HG03442 (cell line): ENCODE measurements around the gene GPR18.

ENCODE experiments used
- ATAC-seq: cut with Tn5 transposase; IDR thresholded peaks from one replicate; pipeline ENCODE4 v1.9.1; 2021; ENCODE audit warnings: mild to moderate bottlenecking, moderate library complexity; ENCODE audit not compliant: unreplicated experiment

Gene GPR18

GRCh38 chr13:99293178-99293577, 35.0 kb upstream of the GPR18 start:
- ATAC-seq, result no peak

DNA sequence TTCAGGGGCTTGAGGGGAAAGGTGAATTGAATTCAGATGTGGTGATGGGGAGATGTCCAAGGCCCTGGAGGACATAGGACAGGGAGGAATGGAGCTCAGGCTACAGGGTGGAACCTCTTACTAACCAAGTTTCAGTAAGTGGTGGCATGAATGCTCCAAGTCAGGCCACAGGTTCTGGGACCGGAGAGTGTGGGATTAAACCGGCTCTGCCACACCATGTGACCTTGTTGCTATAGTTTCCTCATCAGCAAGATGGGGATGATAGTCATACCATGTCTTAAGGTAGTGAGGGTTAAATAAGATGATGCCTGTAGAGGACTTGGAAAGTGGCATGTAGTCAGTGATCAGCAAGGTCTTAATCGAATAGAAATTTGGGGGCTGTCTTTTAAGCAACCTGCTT, 32.7 kb upstream of the GPR18 start:
- ATAC-seq, result no peak

DNA sequence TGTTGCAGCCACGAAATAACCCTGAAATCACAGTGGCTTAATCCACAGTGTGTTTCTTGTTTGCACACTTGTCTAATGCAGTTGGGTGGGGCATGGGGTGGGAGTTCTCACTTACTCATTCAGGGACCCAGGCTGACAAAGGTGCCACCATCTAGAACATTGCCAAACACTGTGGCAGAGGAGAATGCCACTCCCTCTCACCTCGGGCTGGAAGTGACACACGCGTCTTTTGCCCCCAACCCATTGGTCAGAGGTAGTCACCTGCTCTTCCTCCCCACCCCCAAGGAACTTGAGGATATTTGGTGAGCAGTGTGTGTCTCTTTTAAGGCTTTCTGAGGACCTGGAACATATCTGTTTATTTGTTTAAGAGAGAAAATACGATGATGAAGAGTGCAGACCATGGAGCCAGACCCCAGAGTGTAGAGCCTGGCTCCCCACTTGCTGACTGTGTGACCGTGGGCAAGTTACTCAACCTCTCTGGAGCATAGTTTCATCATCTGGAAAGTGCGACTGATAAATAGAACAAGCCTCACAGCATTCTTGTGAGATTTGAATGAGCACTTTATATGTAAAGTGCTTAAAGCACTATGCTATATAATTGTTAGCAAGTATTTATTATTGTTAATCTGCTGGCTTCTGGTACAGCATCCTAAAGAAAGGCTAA, 31.6 kb upstream of the GPR18 start:
- ATAC-seq, result no peak

DNA sequence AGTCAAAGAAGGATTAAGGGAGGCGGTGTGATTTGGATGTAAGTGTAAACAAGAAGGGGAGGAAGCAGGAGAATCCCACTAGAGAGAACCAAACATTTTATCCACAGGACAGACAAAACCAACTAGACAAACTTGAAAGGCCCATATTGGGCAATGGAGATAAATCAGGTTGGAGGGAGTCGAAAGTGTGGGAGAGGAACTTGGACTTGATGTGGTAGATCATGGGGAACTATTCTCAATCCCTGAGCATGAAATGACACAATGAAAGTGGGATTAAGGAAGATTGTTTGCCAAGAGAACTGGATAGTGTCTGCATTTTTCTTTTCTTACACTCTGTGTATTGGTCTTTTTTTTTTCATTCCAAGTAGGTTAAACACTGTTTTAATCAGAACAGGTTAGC, 31.1 kb upstream of the GPR18 start:
- ATAC-seq, result no peak

GRCh38 chr13:99288089-99288488, 29.9 kb upstream of the GPR18 start:
- peak; percentile 92 for ATAC-seq

DNA sequence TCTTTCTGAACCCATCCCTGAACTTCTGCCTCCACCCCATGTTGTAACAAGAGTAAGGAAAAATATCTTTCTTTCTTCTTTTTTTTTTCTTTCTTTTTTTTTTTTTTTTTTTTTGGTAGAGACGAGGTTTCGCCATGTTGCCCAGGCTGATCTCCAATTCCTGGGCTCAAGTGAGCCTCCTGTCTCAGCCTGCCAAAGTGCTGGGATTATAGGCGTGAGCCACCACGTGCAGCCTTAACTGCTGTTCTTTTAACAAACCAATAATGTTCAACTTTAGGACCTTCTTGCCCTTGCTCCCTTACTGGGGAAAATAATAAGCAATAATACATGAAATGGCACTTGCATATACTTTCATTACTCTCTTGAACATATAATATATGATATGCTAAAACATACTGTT, 29.4 kb upstream of the GPR18 start:
- no peak for ATAC-seq

DNA sequence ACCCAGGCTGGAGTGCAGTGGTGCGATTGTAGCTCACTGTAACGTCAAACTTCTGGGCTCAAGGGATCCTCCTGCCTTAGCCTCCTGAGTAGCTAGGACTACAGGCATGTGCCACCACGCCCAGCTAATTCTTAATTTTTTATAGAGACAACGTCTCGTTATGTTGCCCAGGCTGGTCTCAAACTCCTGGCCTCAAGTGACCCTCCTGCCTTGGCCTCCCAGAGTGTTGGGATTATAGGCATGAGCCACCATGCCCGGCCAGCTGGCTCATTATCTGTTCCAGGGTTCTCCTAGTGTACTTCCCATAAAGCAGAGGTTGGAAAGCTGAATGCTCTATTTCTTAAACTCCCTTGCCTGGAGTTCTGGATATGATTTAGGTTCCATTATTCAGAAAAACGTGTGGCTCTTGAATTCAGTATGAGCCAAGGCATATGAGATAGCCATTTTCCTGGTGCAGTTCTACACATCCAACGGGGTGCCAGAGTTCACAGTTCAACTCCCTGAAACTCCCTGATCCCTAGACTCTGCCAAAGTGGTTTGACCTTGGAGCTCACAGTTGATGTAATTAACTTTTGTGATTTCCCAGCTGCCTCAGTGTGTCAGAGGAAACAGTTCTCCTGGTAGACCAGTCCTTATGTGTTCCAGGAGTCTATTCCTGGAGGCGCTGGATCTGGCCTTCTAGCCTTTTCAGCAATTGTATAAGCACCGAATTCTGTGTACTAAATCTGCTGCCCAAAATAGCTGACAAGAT, 27.4 kb upstream of the GPR18 start:
- ATAC-seq, result no peak

- ATAC-seq, result peak; percentile 49
Observed at GRCh38 chr13:99282264-99283231, 24.4 kb upstream of the GPR18 start.

DNA sequence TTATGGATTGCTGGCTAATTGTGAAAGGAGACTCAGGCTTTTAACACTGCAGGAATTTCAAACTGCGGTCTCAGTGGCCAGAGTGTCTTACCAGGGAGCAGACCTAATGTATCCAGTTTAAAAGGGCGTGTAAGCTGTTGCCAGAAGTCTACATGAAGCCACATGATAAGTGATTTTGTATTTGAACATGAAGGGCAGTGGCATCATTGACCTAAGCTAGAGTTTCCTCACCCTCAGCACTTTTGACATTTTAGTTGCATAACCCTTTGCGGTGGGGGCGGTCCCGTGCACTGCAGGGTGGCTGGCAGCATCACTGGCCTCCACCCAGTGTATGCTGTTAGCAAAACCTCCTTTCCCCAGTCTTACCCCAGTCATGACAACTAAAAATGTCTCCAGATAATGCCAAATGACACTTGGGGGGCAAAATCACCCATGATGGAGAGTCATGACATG, 23.7 kb upstream of the GPR18 start:
- peak; percentile 64 for ATAC-seq

DNA sequence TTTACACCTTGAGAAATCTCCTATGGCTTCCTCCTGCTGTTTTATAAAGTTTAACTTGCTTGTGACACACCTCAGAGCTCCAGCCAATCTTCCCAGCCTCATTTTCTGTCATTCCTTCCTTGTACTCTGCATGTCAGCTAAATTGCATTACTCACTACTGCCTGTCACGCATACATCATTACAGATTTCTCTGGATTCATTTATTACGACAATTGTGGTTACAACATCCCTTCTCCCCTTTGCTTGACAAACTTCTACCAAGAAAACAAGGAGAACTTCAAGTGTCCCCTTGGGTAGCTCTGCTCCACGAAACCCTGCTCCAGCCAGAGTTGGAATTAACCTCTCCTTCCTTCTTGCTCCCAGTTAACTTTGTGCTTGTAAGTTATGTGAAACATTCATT, 22.0 kb upstream of the GPR18 start:
- ATAC-seq, result no peak

- no peak for ATAC-seq
Observed at GRCh38 chr13:99279637-99280036, 21.5 kb upstream of the GPR18 start.

DNA sequence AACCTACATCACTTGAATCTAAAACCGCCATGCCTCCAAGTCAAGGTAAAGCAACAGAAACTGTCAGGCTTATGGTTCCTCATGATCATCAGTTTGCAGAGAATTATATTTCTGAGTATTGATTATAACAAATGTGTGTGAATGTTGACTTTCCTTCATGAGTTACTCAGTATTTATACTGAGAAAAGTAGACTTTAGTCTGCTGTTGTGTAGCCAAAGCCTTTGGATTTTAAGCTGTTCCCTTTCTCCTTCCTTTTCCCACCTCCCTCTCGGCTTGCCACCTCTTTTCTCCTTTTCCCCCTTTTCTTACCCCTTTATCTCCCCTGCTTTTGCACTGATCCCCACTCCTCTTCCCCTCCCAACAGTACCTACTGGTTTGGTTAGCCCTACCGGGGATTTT, 20.7 kb upstream of the GPR18 start:
- ATAC-seq, result no peak

DNA sequence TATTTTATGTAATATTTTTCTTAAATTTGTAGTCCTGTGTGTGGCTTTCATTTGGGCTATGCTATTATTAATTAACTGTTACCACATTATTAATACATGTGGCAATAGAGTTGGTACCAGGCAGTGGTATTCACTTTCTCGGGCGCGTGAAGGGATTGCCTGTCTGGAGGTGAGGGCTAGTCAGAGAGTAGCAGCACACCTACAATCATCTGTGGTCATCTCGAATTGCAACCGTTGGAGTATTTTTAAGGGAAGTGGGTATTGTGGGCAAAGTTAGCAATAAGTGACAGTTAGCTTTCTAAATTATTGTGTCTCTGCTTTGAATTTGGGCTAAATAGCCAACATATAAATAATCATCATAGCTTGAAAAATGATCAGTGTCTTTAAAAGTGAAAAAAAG, 20.0 kb upstream of the GPR18 start:
- no peak for ATAC-seq

DNA sequence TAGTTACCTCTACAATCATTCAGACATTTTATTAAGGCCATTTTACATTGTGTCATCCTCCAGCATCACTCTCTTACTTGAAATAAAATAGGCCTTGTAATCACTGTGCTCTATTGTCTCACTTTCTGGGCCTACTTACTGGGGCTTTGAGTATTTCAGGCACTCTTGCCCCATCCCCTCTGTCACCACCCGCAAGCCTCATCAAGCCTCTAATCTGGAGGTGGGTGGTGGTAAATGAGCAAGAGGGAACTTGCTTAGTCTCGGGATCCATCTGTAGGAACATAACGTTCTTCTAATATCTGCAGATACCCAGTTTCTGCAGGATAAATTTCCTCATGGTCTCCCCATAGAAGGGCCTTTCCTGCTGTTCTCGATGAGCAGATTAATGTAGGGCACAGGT, 19.4 kb upstream of the GPR18 start:
- ATAC-seq, result no peak

GRCh38 chr13:99276706-99277105, 18.5 kb upstream of the GPR18 start:
- ATAC-seq, result no peak

DNA sequence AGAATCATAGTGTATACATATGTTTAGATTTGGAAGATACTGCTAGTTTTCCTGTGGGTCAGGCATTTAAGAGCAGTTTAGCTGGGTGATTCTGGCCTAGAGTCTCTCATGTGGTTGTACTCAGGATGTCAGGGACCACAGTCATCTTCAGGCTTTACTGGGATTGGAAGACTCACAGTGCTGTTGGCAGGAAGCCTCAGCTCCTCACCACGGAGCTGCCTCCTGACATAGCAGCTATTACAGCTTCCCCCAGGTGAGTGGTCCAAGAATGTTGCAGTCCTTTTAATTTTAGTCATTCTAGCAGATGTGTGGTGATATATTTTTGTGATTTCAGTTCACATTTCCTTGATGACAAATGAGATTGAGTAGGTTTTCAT, 16.9 kb upstream of the GPR18 start:
- ATAC-seq, result no peak

DNA sequence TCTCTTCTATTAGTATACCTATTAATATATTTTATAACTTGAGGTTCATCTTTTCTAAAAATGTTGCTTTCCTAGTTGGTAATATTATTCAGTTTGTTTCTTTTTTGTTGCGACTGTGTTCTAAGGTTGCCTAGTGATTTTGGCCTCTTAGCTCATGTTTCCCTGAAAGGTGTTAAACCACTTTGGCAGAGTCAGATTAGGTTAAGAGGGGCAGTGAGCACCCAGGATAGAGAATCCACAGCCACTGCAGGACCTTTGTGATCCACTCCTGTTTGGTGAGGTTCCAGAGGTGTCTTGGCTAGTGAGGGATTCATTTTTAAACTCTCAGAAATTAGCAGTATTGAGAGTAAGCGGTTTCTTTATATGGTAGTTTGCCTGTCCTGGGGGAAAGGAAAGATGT, 14.9 kb upstream of the GPR18 start:
- no peak for ATAC-seq

- ATAC-seq, result no peak
Observed at GRCh38 chr13:99272481-99272880, 14.3 kb upstream of the GPR18 start.

GRCh38 chr13:99271249-99271648, 13.1 kb upstream of the GPR18 start:
- no peak for ATAC-seq

DNA sequence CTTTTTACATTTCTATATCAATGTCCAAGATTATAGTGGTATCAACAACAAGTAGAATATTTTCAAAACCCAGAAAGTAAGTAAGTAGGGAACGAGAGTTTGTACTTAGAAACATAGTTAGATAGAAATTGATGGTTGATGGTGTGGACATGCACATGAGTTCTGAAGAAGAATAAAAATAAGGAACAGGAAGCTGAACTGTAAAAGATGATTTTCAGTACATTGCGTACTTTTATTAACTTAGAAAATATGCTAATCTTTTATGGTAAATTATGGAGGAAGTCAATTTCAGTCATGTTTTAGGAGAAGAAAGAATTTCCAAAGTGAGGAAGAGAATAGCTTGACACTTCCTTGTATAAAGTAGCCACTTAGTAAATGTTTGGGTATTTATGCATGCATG, 12.3 kb upstream of the GPR18 start:
- ATAC-seq, result no peak

DNA sequence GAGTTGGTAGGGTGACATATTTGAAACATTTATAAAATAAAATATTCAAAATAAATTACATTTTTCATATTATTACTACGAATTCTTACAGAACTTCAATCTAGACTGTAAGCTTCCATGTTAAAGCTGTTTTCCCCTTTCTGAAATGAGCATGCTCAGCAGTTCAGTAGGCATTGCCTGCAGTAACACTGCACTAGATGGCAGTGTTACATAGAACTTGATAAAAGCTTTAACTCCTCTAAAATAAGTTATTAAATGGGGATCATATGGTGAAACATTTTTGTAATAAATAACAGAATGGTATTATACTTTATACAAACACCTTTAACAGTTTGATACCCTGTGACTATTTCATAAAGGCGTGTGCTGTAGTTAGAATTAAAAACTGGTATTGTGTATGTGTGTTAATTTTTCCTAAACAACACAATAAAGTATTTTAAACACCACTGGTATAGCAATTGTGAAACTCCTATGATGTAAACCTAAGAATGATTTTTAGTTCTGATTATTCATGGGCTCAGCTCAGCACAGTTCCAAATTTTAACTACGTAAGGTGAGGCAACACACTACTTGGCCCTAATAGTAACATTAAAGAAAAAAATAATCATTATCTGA, 11.6 kb upstream of the GPR18 start:
- peak; percentile 57 for ATAC-seq
